ENCODE data around the gene F7.
"Not testable (repeated sequence)": the region's sequence is repeated elsewhere in the genome, so short reads cannot be mapped to it uniquely, and the experiment has no call there.

The F7 gene

GRCh38 chr13:113087923-113088690, 17.5 kb upstream of the F7 start:
- no peak for DNase-seq

- no peak for DNase-seq
Measured at GRCh38 chr13:113088691-113089020, 16.9 kb upstream of the F7 start.

GRCh38 chr13:113089693-113090414, 15.7 kb upstream of the F7 start:
- DNase-seq: no peak

GRCh38 chr13:113090415-113090770, 15.2 kb upstream of the F7 start:
- DNase-seq: no peak

GRCh38 chr13:113090806-113091205, 14.8 kb upstream of the F7 start:
- DNase-seq: no peak

- no peak for DNase-seq
Measured at GRCh38 chr13:113091211-113091771, 14.3 kb upstream of the F7 start.

- no peak for DNase-seq
Measured at GRCh38 chr13:113091891-113092775, 13.5 kb upstream of the F7 start.

- DNase-seq: no peak
Measured at GRCh38 chr13:113092776-113093579, 12.6 kb upstream of the F7 start.

GRCh38 chr13:113093580-113094409, 11.8 kb upstream of the F7 start:
- DNase-seq: no peak

GRCh38 chr13:113094410-113094800, 11.2 kb upstream of the F7 start:
- no peak for DNase-seq

GRCh38 chr13:113095146-113096051, 10.2 kb upstream of the F7 start:
- no peak for DNase-seq

- DNase-seq: no peak
Measured at GRCh38 chr13:113096052-113096744, 9.4 kb upstream of the F7 start.

GRCh38 chr13:113096745-113097305, 8.8 kb upstream of the F7 start:
- no peak for DNase-seq

GRCh38 chr13:113097651-113098050, 7.9 kb upstream of the F7 start:
- no peak for DNase-seq

GRCh38 chr13:113098162-113098732, 7.3 kb upstream of the F7 start:
- DNase-seq: no peak

GRCh38 chr13:113099142-113099541, 6.4 kb upstream of the F7 start:
- no peak for DNase-seq

GRCh38 chr13:113102302-113102701, 3.3 kb upstream of the F7 start:
- DNase-seq: not testable (repeated sequence)

- no peak for DNase-seq
Measured at GRCh38 chr13:113102727-113103126, 2.9 kb upstream of the F7 start.

- no peak for DNase-seq
Measured at GRCh38 chr13:113103646-113104045, 1.9 kb upstream of the F7 start.
